ENCODE results near the gene SLC23A3. TPM values are rescaled to one million over a fixed set of nuclear protein-coding genes. Genes with fewer than 3 reads are reported as not detected.

The SLC23A3 gene
- total RNA-seq, 1 experiment from 2014 or later, result 7.1 TPM

DNA sequence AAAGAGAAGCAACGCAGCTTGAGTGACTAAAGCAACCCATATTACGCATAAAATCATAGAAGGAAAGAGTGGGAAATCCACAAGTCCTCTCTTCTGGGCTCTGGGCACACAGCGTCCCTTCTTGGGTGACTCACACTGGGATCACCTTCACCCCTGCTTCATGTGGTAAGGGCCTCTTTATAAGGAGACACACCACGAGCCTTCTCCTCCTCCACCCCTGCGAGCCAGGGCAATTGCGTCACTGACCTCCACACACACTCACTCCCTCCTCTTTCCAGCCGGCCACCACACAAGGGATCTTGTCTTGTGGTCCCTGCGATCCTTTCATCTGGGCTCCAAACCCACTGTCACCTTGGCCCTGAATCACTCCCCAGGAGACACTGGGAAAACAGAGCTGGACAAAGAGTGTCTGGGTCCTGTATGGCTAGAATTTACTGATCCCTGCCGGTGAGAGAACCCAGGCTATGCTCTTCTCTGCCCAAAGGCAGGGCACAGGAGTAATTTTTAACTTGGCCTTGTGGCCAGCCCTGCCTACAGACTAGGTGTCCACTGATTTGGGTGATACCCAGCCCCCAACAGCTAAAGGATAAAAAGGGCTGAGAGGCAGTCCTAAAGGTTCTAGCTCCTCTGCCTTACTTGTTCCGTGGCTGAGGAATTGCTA, 44.5 kb downstream of the SLC23A3 start:
- H3K4me3 ChIP-seq, result no peak overlapping the region
- H3K79me2 ChIP-seq (ENCODE audit: low read depth), result no peaks in the 10 kb centered on the region
- TF ChIP-seq, protein P1, sequence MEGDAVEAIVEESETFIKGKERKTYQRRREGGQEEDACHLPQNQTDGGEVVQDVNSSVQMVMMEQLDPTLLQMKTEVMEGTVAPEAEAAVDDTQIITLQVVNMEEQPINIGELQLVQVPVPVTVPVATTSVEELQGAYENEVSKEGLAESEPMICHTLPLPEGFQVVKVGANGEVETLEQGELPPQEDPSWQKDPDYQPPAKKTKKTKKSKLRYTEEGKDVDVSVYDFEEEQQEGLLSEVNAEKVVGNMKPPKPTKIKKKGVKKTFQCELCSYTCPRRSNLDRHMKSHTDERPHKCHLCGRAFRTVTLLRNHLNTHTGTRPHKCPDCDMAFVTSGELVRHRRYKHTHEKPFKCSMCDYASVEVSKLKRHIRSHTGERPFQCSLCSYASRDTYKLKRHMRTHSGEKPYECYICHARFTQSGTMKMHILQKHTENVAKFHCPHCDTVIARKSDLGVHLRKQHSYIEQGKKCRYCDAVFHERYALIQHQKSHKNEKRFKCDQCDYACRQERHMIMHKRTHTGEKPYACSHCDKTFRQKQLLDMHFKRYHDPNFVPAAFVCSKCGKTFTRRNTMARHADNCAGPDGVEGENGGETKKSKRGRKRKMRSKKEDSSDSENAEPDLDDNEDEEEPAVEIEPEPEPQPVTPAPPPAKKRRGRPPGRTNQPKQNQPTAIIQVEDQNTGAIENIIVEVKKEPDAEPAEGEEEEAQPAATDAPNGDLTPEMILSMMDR (conservative IDR thresholded peaks at IDR 0.05), result no peak
- no peak for TF ChIP-seq EZH2 (IDR thresholded peaks at IDR 0.05; ENCODE audit: low read depth)
- no peak overlapping the region for H2AFZ ChIP-seq
- H3F3A ChIP-seq (ENCODE audit: insufficient read depth, low read depth), result peaks cover 12% of the 10 kb centered on the region; the same call in 1 of the 2 replicates
- POLR2A ChIA-PET (ENCODE audit: unreplicated experiment), result no interaction called here
- peak overlapping the region; percentile 27 for H3K4me2 ChIP-seq
- intact Hi-C loops (cut with micrococcal nuclease; ENCODE audit: unreplicated experiment), result no loop called here
- H4K20me1 ChIP-seq (ENCODE audit: insufficient read depth), result no peaks in the 10 kb centered on the region; the same call in 1 of the 2 replicates
- CTCF ChIA-PET, result interaction anchor here (0.5 kb wide), 1 partner anchor 16 kb away, joined by 5 read pairs; no protein-coding TSS in a partner anchor
- no peaks in the 10 kb centered on the region for H3K27me3 ChIP-seq (ENCODE audit: insufficient read depth, low read depth)
- H3K9me2 ChIP-seq (ENCODE audit: insufficient read depth), result no peaks in the 10 kb centered on the region
- H3K9me3 ChIP-seq (ENCODE audit: insufficient read depth, low read depth), result no peaks in the 10 kb centered on the region
- no TSS peak for BruUV-seq (replicated peaks)
- H3K36me3 ChIP-seq (ENCODE audit: low read depth), result no peaks in the 10 kb centered on the region
- peaks cover 42% of the 10 kb centered on the region for H3K4me1 ChIP-seq (replicated peaks; ENCODE audit: insufficient read depth)
- peak in 1 of 2 experiments; percentile 45 for DNase-seq
- H3K27ac ChIP-seq, result no peak overlapping the region

GRCh38 chr2:219124381-219125110, 45.3 kb downstream of the SLC23A3 start:
- Histone ChIP-seq H3K27ac (no peak overlapping the region), H3K9me3 (ENCODE audit: insufficient read depth, low read depth) (no peaks in the 10 kb centered on the region), H3K4me3 (no peak overlapping the region), H3K4me2 (no peak overlapping the region), H2AFZ (no peak overlapping the region), H4K20me1 (ENCODE audit: insufficient read depth) (no peaks in the 10 kb centered on the region; the same call in 1 of the 2 replicates), H3K4me1 (replicated peaks; ENCODE audit: insufficient read depth) (peaks cover 42% of the 10 kb centered on the region), H3K9me2 (ENCODE audit: insufficient read depth) (no peaks in the 10 kb centered on the region), H3K27me3 (ENCODE audit: insufficient read depth, low read depth) (no peaks in the 10 kb centered on the region), H3K36me3 (ENCODE audit: low read depth) (no peaks in the 10 kb centered on the region), H3K79me2 (ENCODE audit: low read depth) (no peaks in the 10 kb centered on the region), H3F3A (ENCODE audit: insufficient read depth, low read depth) (peaks cover 15% of the 10 kb centered on the region; the same call in 1 of the 2 replicates)
- TF ChIP-seq, protein P1 (conservative IDR thresholded peaks at IDR 0.05), result no peak
- TF ChIP-seq EZH2 (IDR thresholded peaks at IDR 0.05; ENCODE audit: low read depth), result no peak
- no peak for DNase-seq
- ChIA-PET CTCF (no interaction called here), POLR2A (ENCODE audit: unreplicated experiment) (interaction anchor here (0.6 kb wide), 1 partner anchor 63 kb away, joined by 4 read pairs; no protein-coding TSS in a partner anchor)
- no TSS peak for BruUV-seq (replicated peaks)
- intact Hi-C loops (cut with micrococcal nuclease; ENCODE audit: unreplicated experiment), result no loop called here

GRCh38 chr2:219123356-219124135, 46.3 kb downstream of the SLC23A3 start:
- H3K9me3 ChIP-seq (ENCODE audit: insufficient read depth, low read depth), result no peaks in the 10 kb centered on the region
- CTCF ChIA-PET, result no interaction called here
- no peak overlapping the region for H3K27ac ChIP-seq
- no peaks in the 10 kb centered on the region for H3K79me2 ChIP-seq (ENCODE audit: low read depth)
- no peaks in the 10 kb centered on the region for H3K9me2 ChIP-seq (ENCODE audit: insufficient read depth)
- no peak overlapping the region for H3K4me3 ChIP-seq
- H2AFZ ChIP-seq, result no peak overlapping the region
- intact Hi-C loops (cut with micrococcal nuclease; ENCODE audit: unreplicated experiment), result no loop called here
- H3K4me1 ChIP-seq (replicated peaks; ENCODE audit: insufficient read depth), result peaks cover 42% of the 10 kb centered on the region
- TF ChIP-seq EZH2 (IDR thresholded peaks at IDR 0.05; ENCODE audit: low read depth), result no peak
- TF ChIP-seq, protein P1 (conservative IDR thresholded peaks at IDR 0.05), result no peak
- no peak for DNase-seq
- H4K20me1 ChIP-seq (ENCODE audit: insufficient read depth), result no peaks in the 10 kb centered on the region; the same call in 1 of the 2 replicates
- H3K27me3 ChIP-seq (ENCODE audit: insufficient read depth, low read depth), result no peaks in the 10 kb centered on the region
- BruUV-seq (replicated peaks), result no TSS peak
- H3F3A ChIP-seq (ENCODE audit: insufficient read depth, low read depth), result peaks cover 15% of the 10 kb centered on the region; the same call in 1 of the 2 replicates
- H3K36me3 ChIP-seq (ENCODE audit: low read depth), result no peaks in the 10 kb centered on the region
- no peak overlapping the region for H3K4me2 ChIP-seq
- POLR2A ChIA-PET (ENCODE audit: unreplicated experiment), result interaction anchor here (0.6 kb wide), 1 partner anchor 62 kb away, joined by 4 read pairs; no protein-coding TSS in a partner anchor

Data from PC-9 (cell line).